K562 (cell line): Measurements from ENCODE around the gene KIF5A. TPM values are rescaled to one million over a fixed set of nuclear protein-coding genes. Genes with fewer than 3 reads are reported as not detected.

Experiments
- ATF3 ChIP-seq, 2 experiments: fragments of 450-650 bp in 1 of 2; sonication (generic) in 1 of 2; formaldehyde crosslinking in 1 of 2; IDR thresholded peaks in 1 of 2; conservative IDR thresholded peaks in 1 of 2; 2 replicates each; pipeline versions ENCODE4 v1.6.1 to v1.8.1; 2016 to 2023; ENCODE audit warnings: mild to moderate bottlenecking in 2 of 2, moderate library complexity in 2 of 2, inconsistent platforms in 1 of 2, missing genetic modification reagents in 1 of 2
- CBFA2T3 ChIP-seq: fragments of 450-650 bp; IDR thresholded peaks from 2 replicates; pipeline ENCODE4 v1.6.1; 2017
- CEBPB ChIP-seq: fragments of 450-650 bp; IDR thresholded peaks from 2 replicates; pipeline ENCODE4 v1.6.1; 2016; ENCODE audit warnings: missing genetic modification characterization, missing compliant biosample characterization
- DIDO1 ChIP-seq: fragments of 450-650 bp; IDR thresholded peaks from 2 replicates; pipeline ENCODE4 v1.6.1; 2016; ENCODE audit warnings: low read depth, missing biosample characterization, missing genetic modification characterization
- ETV1 ChIP-seq: fragments of 450-650 bp; conservative IDR thresholded peaks from 2 replicates; pipeline ENCODE4 v1.6.1; 2016; ENCODE audit warnings: missing genetic modification characterization, control low read depth, low read depth, missing compliant biosample characterization
- HDAC8 ChIP-seq: fragments of 450-650 bp; IDR thresholded peaks from 2 replicates; pipeline ENCODE4 v1.6.1; 2016; ENCODE audit warnings: mild to moderate bottlenecking, missing genetic modification characterization, moderate library complexity, missing compliant biosample characterization
- HES1 ChIP-seq: fragments of 450-650 bp; IDR thresholded peaks from 2 replicates; pipeline ENCODE4 v1.6.1; 2016; ENCODE audit warnings: low read depth, mild to moderate bottlenecking, moderate library complexity
- IFI16 ChIP-seq: fragments of 250-450 bp; sonication (Bioruptor Pico); IDR thresholded peaks from 2 replicates; pipeline ENCODE4 v2.1.2; 2022; ENCODE audit warnings: mild to moderate bottlenecking, inconsistent platforms
- IRF1 ChIP-seq: sonication (generic); formaldehyde crosslinking; IDR thresholded peaks from 2 replicates; pipeline ENCODE4 v1.8.0; 2022; ENCODE audit warnings: missing genetic modification reagents, mild to moderate bottlenecking, borderline replicate concordance
- MCM2 ChIP-seq: fragments of 450-650 bp; IDR thresholded peaks from 2 replicates; pipeline ENCODE4 v1.6.1; 2017; ENCODE audit warnings: low read depth, mild to moderate bottlenecking
- NFIX ChIP-seq: fragments of 250-450 bp; sonication (Bioruptor Pico); IDR thresholded peaks from 2 replicates; pipeline ENCODE4 v1.4.0; 2020; ENCODE audit warnings: low read depth, mild to moderate bottlenecking, moderate library complexity
- NR2C1 ChIP-seq, 2 experiments: fragments of 450-650 bp; IDR thresholded peaks; 2 replicates each; pipeline ENCODE4 v1.6.1; 2017; ENCODE audit warnings: mild to moderate bottlenecking in 2 of 2, antibody characterized with exemption in 1 of 2, inconsistent platforms in 1 of 2, missing compliant biosample characterization in 1 of 2, missing genetic modification characterization in 1 of 2
- SMARCA4 ChIP-seq: fragments of 450-650 bp; IDR thresholded peaks from 2 replicates; pipeline ENCODE4 v1.6.1; 2016
- TBP ChIP-seq: optimal IDR thresholded peaks from 2 replicates; pipeline ENCODE3; 2011; ENCODE audit warnings: low read depth, low read length, improper control_type of control experiment
- TFAM ChIP-seq: fragments of 250-450 bp; sonication (Bioruptor Pico); conservative IDR thresholded peaks from 2 replicates; pipeline ENCODE4 v1.5.0; 2021; ENCODE audit warnings: mild to moderate bottlenecking, moderate library complexity
- TOE1 ChIP-seq, 2 experiments: fragments of 450-650 bp in 1 of 2; sonication (generic) in 1 of 2; formaldehyde crosslinking in 1 of 2; IDR thresholded peaks; 2 replicates each; pipeline versions ENCODE4 v1.7.1 to v1.8.0; 2016 to 2022; ENCODE audit warnings: borderline replicate concordance in 2 of 2, mild to moderate bottlenecking in 2 of 2, antibody characterized with exemption in 1 of 2, inconsistent platforms in 1 of 2, low read depth in 1 of 2, missing genetic modification reagents in 1 of 2, moderate library complexity in 1 of 2
- U2AF2 ChIP-seq: fragments of 200-400 bp; formaldehyde crosslinking; optimal IDR thresholded peaks from 2 replicates; pipeline ENCODE3; 2017; ENCODE audit warnings: low read depth, mild to moderate bottlenecking, low read length
- WHSC1 ChIP-seq: IDR thresholded peaks from one replicate; pipeline ENCODE4 v1.6.1; 2012; ENCODE audit warnings: low read length, control low read depth, inconsistent platforms
- ZC3H4 ChIP-seq: sonication (generic); formaldehyde crosslinking; IDR thresholded peaks from 2 replicates; pipeline ENCODE4 v1.9.0; 2021; ENCODE audit warnings: missing genetic modification reagents, borderline replicate concordance
- ZNF140 ChIP-seq: fragments of 250-450 bp; sonication (Bioruptor Pico); IDR thresholded peaks from 2 replicates; pipeline ENCODE4 v1.8.0; 2021; ENCODE audit warnings: moderate library complexity, mild to moderate bottlenecking, inconsistent platforms
- ZNF23 ChIP-seq: fragments of 250-450 bp; sonication (Bioruptor Pico); IDR thresholded peaks from 2 replicates; pipeline ENCODE4 v1.4.0; 2020; ENCODE audit warnings: mild to moderate bottlenecking
- ZNF584 ChIP-seq: fragments of 200-800 bp; sonication (Bioruptor generic); IDR thresholded peaks from 2 replicates; pipeline ENCODE4 v1.6.1; 2016; ENCODE audit warnings: low read depth, mild to moderate bottlenecking, missing genetic modification characterization, missing compliant biosample characterization
- ZNF764 ChIP-seq: fragments of 250-450 bp; sonication (Bioruptor Pico); IDR thresholded peaks from 2 replicates; pipeline ENCODE4 v1.4.0; 2020; ENCODE audit warnings: low read depth, mild to moderate bottlenecking, moderate library complexity
- polyA plus RNA-seq, 8 experiments: library from polyadenylated mRNA; depleted of rRNA in 4 of 8; stranded (reverse) in 5 of 8; unstranded in 3 of 8; fragments of >200 nt; fragmentation: Nextera tagmentation in 2 of 8; fragmentation: Illumina TruSeq in 1 of 8; extraction: Ambion mirVana in 2 of 8; extraction: Trizol in 1 of 8; gene quantifications; 2 replicates each; pipeline versions ENCODE4 v1.2.1 to v1.2.3, GENCODE V29; 2011 to 2014; ENCODE audit warnings: inconsistent platforms in 1 of 8, missing spikeins in 1 of 8
- total RNA-seq, 7 experiments: library from RNA; depleted of rRNA in 6 of 7; stranded (reverse); fragments of >200 nt in 6 of 7; fragmentation: Illumina TruSeq in 2 of 7; extraction: Trizol in 2 of 7; gene quantifications; 2 replicates each; pipeline versions ENCODE4 v1.2.1 to v1.2.3, GENCODE V29; 2011 to 2021; ENCODE audit warnings: low replicate concordance in 1 of 7
- TF ChIP-seq, protein P1 (sequence below): fragments of 250-450 bp; sonication (Bioruptor Pico); IDR thresholded peaks from 2 replicates; pipeline ENCODE4 v1.5.1; 2021; ENCODE audit warnings: mild to moderate bottlenecking

The KIF5A gene
- total and polyA plus RNA-seq, 9 of the 15 experiments (the other 6 are each of a cell fraction or from before 2014, with no cell fraction given): 3.4 to 17.7 (median 8.0) TPM

DNA sequence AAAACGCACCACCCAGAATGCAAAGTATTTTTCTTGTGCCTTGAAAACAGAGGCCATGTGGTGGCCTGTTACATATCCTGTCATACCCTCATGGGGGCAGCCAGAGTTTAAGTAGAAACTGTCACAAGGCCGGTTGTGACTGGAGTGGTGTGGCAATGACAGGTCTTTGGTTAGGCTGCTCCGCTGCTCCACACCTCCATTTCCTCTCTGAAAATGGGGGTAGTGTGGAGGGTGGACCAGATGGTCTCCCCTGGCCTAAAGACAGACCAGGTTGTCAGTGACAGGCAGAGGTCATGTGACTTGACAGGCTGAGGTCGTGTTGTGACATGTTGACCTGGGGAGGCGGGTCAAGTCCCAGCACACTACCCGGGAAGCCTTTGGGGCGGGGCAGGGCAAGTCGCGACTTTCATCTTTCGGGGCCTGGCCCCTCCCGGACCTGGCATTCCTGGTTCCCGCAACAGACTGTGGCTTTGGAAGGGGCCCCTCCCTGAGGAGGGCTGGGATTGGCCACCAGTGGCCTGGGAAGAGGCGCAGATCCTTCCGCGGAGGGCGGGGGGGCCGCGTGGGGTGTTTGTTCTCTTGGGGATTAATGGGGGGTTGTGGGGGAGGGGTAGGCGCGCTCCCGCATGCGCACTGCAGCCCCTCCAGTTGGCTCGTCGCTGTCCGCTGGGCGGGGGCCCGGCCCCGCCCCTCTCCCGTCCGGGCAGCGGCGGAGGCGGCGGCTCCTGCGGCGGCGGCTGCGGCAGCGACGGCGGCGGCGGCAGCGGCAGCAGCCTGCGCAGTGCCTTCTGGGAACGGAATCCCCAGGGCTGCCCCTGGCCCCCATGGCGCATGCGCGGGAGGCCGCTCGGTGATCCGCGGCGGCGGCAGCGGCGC is 27.6 kb upstream of the KIF5A start, which contains the start of gene MBD6 (continued):
- TF ChIP-seq, protein P1, sequence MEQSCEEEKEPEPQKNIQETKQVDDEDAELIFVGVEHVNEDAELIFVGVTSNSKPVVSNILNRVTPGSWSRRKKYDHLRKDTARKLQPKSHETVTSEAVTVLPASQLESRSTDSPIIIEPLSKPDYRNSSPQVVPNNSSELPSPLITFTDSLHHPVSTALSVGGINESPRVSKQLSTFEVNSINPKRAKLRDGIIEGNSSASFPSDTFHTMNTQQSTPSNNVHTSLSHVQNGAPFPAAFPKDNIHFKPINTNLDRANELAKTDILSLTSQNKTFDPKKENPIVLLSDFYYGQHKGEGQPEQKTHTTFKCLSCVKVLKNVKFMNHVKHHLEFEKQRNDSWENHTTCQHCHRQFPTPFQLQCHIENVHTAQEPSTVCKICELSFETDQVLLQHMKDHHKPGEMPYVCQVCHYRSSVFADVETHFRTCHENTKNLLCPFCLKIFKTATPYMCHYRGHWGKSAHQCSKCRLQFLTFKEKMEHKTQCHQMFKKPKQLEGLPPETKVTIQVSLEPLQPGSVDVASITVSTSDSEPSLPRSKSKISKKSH: no peak
- TF ChIP-seq ZNF23 (CRISPR knock-in tag): no peak
- peak; percentile 49 for TF ChIP-seq CBFA2T3
- no peak for TF ChIP-seq ZNF764 (CRISPR knock-in tag)
- TF ChIP-seq ZC3H4 (CRISPR knock-in tag): peak; percentile 63; the same call in 1 of the 2 replicates
- peak; percentile 99 for TF ChIP-seq TOE1 (IDR thresholded peaks at IDR 0.05; ENCODE audit: borderline replicate concordance)
- TF ChIP-seq TOE1 (CRISPR knock-in tag; IDR thresholded peaks at IDR 0.05; ENCODE audit: borderline replicate concordance, low read depth): no peak
- no peak for TF ChIP-seq IRF1 (CRISPR knock-in tag)
- peak; percentile 94 for TF ChIP-seq CEBPB (tag)
- TF ChIP-seq MCM2: no peak
- no peak for TF ChIP-seq NFIX (CRISPR knock-in tag)
- TF ChIP-seq NR2C1 (IDR thresholded peaks at IDR 0.05): peak; percentile 92
- peak; percentile 93 for TF ChIP-seq NR2C1 (tag; IDR thresholded peaks at IDR 0.05)
- no peak for TF ChIP-seq DIDO1 (tag)
- no peak for TF ChIP-seq ZNF140 (CRISPR knock-in tag)
- TF ChIP-seq ATF3 (IDR thresholded peaks at IDR 0.05): peak; percentile 59
- no peak; the same call in 1 of the 2 replicates for TF ChIP-seq ATF3 (CRISPR knock-in tag; conservative IDR thresholded peaks at IDR 0.05)
- TF ChIP-seq U2AF2: no peak
- no peak for TF ChIP-seq TFAM (CRISPR knock-in tag)
- peak; percentile 72 for TF ChIP-seq ETV1 (tag)
- TF ChIP-seq HES1: peak; percentile 57; the same call in 1 of the 2 replicates
- peak; percentile 91 for TF ChIP-seq HDAC8
- no peak for TF ChIP-seq IFI16 (CRISPR knock-in tag)
- TF ChIP-seq ZNF584 (CRISPR knock-in tag): no peak
- TF ChIP-seq TBP: peak; percentile 68
- TF ChIP-seq WHSC1: no peak
- TF ChIP-seq SMARCA4: no peak; the same call in none of the 2 replicates
